ENCODE data around the gene GAREM1.

GRCh38 chr18:32280911-32281310, 189.8 kb downstream of the GAREM1 start:
- TF ChIP-seq CTCF (IDR thresholded peaks at IDR 0.05) (no peak), EZH2phosphoT487 (IDR thresholded peaks at IDR 0.05) (no peak)

All from neural progenitor cell (in vitro differentiated cells).